Measurements from ENCODE around the gene HSDL1. TPM values are rescaled to one million over a fixed set of nuclear protein-coding genes. Genes with fewer than 3 reads are reported as not detected.

The HSDL1 gene
- total RNA-seq, 2 experiments from 2014 or later = 16.3 to 25.1 TPM

GRCh38 chr16:84156342-84156784, 11.4 kb upstream of the HSDL1 start:
- Histone ChIP-seq H2AFZ (ENCODE audit: low read length) (no peak overlapping the region), H3K9me2 (ENCODE audit: insufficient read depth, low read length) (no peaks in the 10 kb centered on the region), H3K79me2 (ENCODE audit: insufficient read depth, low read depth, low read length) (no peaks in the 10 kb centered on the region), H3K4me3 (ENCODE audit: low read depth, low read length, poor library complexity, severe bottlenecking) (no peak overlapping the region), H3K4me2 (ENCODE audit: low read length) (no peak overlapping the region), H3K27ac (ENCODE audit: low read depth, low read length, poor library complexity, severe bottlenecking) (no peak overlapping the region), H3K4me1 (ENCODE audit: insufficient read depth, low read length, poor library complexity, severe bottlenecking) (no peaks in the 10 kb centered on the region), H3K9me3 (ENCODE audit: low read length) (no peaks in the 10 kb centered on the region), H4K20me1 (ENCODE audit: insufficient read depth, low read length) (no peaks in the 10 kb centered on the region), H3K36me3 (ENCODE audit: insufficient read depth, low read length) (no peaks in the 10 kb centered on the region)
- intact Hi-C loops (cut with micrococcal nuclease; ENCODE audit: unreplicated experiment) = no loop called here
- CTCF ChIA-PET (ENCODE audit: unreplicated experiment) = no interaction called here
- no peak for DNase-seq (ENCODE audit: low spot score)
- no TSS peak for BruUV-seq (replicated peaks)
- POLR2A ChIA-PET = no interaction called here
- peak; percentile 33; the same call in 1 of the 2 replicates for TF ChIP-seq CTCF (conservative IDR thresholded peaks at IDR 0.05; ENCODE audit: low read length)
- no peak for TF ChIP-seq EZH2phosphoT487 (IDR thresholded peaks at IDR 0.05; ENCODE audit: borderline replicate concordance, low read depth, low read length)

- Histone ChIP-seq H3K9me3 (ENCODE audit: low read length) (no peaks in the 10 kb centered on the region), H4K20me1 (ENCODE audit: insufficient read depth, low read length) (no peaks in the 10 kb centered on the region), H3K27ac (ENCODE audit: low read depth, low read length, poor library complexity, severe bottlenecking) (no peak overlapping the region), H3K4me3 (ENCODE audit: low read depth, low read length, poor library complexity, severe bottlenecking) (no peak overlapping the region), H2AFZ (ENCODE audit: low read length) (no peak overlapping the region), H3K36me3 (ENCODE audit: insufficient read depth, low read length) (no peaks in the 10 kb centered on the region), H3K79me2 (ENCODE audit: insufficient read depth, low read depth, low read length) (no peaks in the 10 kb centered on the region), H3K9me2 (ENCODE audit: insufficient read depth, low read length) (no peaks in the 10 kb centered on the region), H3K4me1 (ENCODE audit: insufficient read depth, low read length, poor library complexity, severe bottlenecking) (no peaks in the 10 kb centered on the region), H3K4me2 (ENCODE audit: low read length) (no peak overlapping the region)
- POLR2A ChIA-PET = no interaction called here
- TF ChIP-seq CTCF (conservative IDR thresholded peaks at IDR 0.05; ENCODE audit: low read length) = no peak
- TF ChIP-seq EZH2phosphoT487 (IDR thresholded peaks at IDR 0.05; ENCODE audit: borderline replicate concordance, low read depth, low read length) = no peak
- no TSS peak for BruUV-seq (replicated peaks)
- CTCF ChIA-PET (ENCODE audit: unreplicated experiment) = no interaction called here
- intact Hi-C loops (cut with micrococcal nuclease; ENCODE audit: unreplicated experiment) = no loop called here
- no peak for DNase-seq (ENCODE audit: low spot score)
Observed at GRCh38 chr16:84155771-84156170, 10.8 kb upstream of the HSDL1 start.

- BruUV-seq (replicated peaks) = no TSS peak
- no peak overlapping the region for H3K27ac ChIP-seq (ENCODE audit: low read depth, low read length, poor library complexity, severe bottlenecking)
- CTCF ChIA-PET (ENCODE audit: unreplicated experiment) = no interaction called here
Observed at GRCh38 chr16:84155226-84155625, 10.2 kb upstream of the HSDL1 start.

More at GRCh38 chr16:84155226-84155625, 10.2 kb upstream of the HSDL1 start:
- intact Hi-C loops (cut with micrococcal nuclease; ENCODE audit: unreplicated experiment) = no loop called here
- H4K20me1 ChIP-seq (ENCODE audit: insufficient read depth, low read length) = no peaks in the 10 kb centered on the region
- POLR2A ChIA-PET = interaction anchor here (0.6 to 0.7 kb wide), 2 partner anchors 38 to 491 kb away, joined by 3 read pairs; no protein-coding TSS in a partner anchor
- H3K4me2 ChIP-seq (ENCODE audit: low read length) = no peak overlapping the region
- no peak overlapping the region for H2AFZ ChIP-seq (ENCODE audit: low read length)
- H3K9me2 ChIP-seq (ENCODE audit: insufficient read depth, low read length) = no peaks in the 10 kb centered on the region
- no peak for DNase-seq (ENCODE audit: low spot score)
- no peaks in the 10 kb centered on the region for H3K4me1 ChIP-seq (ENCODE audit: insufficient read depth, low read length, poor library complexity, severe bottlenecking)
- TF ChIP-seq CTCF (conservative IDR thresholded peaks at IDR 0.05; ENCODE audit: low read length) (no peak), EZH2phosphoT487 (IDR thresholded peaks at IDR 0.05; ENCODE audit: borderline replicate concordance, low read depth, low read length) (no peak)
- no peak overlapping the region for H3K4me3 ChIP-seq (ENCODE audit: low read depth, low read length, poor library complexity, severe bottlenecking)
- no peaks in the 10 kb centered on the region for H3K79me2 ChIP-seq (ENCODE audit: insufficient read depth, low read depth, low read length)
- H3K9me3 ChIP-seq (ENCODE audit: low read length) = no peaks in the 10 kb centered on the region
- H3K36me3 ChIP-seq (ENCODE audit: insufficient read depth, low read length) = no peaks in the 10 kb centered on the region

Data from OCI-LY7 (cell line).